Activated naive CD8-positive, alpha-beta T cell treated with anti-CD3 and anti-CD28 coated beads for 36 hours (primary cell): ENCODE measurements around the gene ZNF628. TPM values are rescaled to one million over a fixed set of nuclear protein-coding genes. Genes with fewer than 3 reads are reported as not detected.

ENCODE experiments used
- DNase-seq: peaks from one replicate; pipeline ENCODE4 v3.0.0; 2021
- H3K27ac Mint-ChIP-seq: one replicate; pipeline ENCODE4 v1.8.0; 2022; ENCODE audit warnings: mild to moderate bottlenecking, moderate library complexity, mixed read lengths
- H3K27me3 Mint-ChIP-seq: one replicate; pipeline ENCODE4 v1.8.0; 2022; ENCODE audit warnings: mild to moderate bottlenecking, mixed read lengths
- H3K36me3 Mint-ChIP-seq: one replicate; pipeline ENCODE4 v1.8.0; 2021; ENCODE audit warnings: mild to moderate bottlenecking, mixed read lengths
- H3K4me1 Mint-ChIP-seq: one replicate; pipeline ENCODE4 v1.8.0; 2021; ENCODE audit warnings: mixed read lengths
- H3K4me3 Mint-ChIP-seq: one replicate; pipeline ENCODE4 v1.8.0; 2022; ENCODE audit warnings: mild to moderate bottlenecking, moderate library complexity, mixed read lengths
- H3K9me3 Mint-ChIP-seq: one replicate; pipeline ENCODE4 v1.8.0; 2022; ENCODE audit warnings: mixed read lengths
- total RNA-seq, 2 experiments: library from RNA; stranded (reverse); gene quantifications; one replicate each; pipeline ENCODE4 v1.2.3, GENCODE V29; 2021

The ZNF628 gene
- total RNA-seq, 2 experiments from 2014 or later = 8.8 to 10.3 TPM

DNA sequence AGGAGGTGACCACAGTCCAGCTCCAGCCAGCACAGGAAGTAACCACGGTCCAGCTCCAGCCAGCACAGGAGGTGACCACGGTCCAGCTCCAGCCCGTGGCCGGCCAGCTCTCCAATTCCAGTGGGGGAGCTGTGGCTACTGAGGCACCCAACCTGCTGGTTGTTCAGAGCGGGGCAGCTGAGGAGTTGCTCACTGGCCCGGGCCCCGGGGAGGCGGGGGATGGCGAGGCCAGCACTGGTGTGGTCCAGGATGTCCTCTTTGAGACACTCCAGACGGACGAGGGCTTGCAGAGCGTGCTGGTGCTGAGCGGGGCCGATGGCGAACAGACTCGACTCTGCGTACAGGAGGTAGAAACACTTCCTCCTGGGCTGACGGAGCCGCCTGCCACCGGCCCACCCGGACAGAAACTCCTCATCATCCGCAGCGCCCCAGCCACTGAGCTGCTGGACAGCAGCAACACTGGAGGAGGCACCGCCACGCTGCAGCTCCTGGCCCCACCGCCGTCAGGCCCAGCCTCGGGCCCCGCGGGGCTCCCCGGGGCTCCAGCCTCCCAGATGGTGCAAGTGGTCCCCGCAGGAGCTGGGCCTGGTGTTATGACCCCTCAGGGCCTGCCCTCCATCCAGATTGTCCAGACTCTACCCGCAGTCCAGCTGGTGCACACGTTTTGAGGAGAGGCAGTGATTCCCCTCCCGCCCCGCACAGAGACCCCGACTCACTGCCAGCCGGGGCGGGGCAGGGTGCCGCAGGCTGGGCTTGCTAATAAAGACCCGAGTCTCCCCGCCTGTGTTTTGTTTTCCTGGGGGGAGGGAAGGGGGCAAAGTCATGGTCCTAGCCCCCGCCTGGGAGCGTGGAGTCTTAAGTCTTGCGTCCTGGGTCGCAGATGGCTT, 7.5 kb downstream of the ZNF628 start:
- Mint-ChIP-seq H3K4me1 (peaks cover 27% of the 10 kb centered on the region), H3K27me3 (no peaks in the 10 kb centered on the region), H3K36me3 (no peaks in the 10 kb centered on the region), H3K4me3 (peak overlapping the region; percentile 61), H3K27ac (no peak overlapping the region), H3K9me3 (no peaks in the 10 kb centered on the region)
- no peak for DNase-seq

DNA sequence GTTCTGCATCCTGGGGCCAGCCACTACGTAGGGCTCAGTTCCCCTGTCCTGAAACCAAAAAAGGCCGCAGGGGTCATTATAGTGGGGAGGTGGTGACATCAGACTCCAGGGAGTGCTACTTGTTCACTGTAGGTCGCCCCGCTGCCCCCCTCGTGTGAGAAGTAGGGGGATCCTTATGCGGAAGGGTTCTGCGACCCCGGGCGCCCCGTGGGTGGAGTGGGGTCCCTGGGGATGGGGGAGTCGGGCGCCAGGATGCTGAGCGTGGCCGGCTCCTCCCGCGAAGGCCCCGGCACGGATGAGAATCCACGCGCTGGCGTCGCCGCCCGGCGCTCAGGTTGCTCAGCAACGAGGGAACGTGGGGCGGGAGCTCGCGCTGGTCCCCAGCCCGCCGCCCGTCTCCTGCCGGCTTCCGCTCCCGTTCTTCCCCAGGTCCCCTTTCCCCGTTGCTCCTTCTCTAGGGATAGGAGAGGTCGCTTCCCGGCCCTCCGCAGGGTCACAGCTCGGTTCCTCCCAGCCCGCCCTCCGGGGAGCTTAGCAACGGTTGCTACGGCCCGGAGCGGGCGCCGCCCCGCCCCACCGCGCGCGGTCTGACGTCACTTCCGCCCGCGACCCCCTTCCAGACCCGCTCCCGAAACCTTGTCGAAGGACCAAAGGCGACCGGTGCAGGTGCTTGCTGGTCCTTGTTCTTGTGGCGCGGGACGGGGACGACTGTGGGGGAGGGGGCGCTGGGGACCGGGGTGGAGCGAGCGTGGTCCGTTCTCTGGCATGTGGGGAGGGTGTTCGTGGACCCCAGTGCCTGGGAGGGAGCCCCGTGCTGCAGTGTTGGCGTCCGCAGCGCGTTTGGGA, 8.4 kb downstream of the ZNF628 start, which contains the start of gene NAT14:
TSS of gene NAT14 (plus strand) at position 596 of the 846 bp plus-strand sequence. CDS start 521 bp downstream, outside the sequence.
- Mint-ChIP-seq H3K4me3 (peak within 1 kb of the TSS; percentile 84), H3K27ac (peak within 1 kb of the TSS; percentile 82), H3K4me1 (peaks cover 21% of the 10 kb centered on the region), H3K9me3 (no peaks in the 10 kb centered on the region), H3K36me3 (no peaks in the 10 kb centered on the region), H3K27me3 (no peaks in the 10 kb centered on the region)
- DNase-seq = peak; percentile 80

DNA sequence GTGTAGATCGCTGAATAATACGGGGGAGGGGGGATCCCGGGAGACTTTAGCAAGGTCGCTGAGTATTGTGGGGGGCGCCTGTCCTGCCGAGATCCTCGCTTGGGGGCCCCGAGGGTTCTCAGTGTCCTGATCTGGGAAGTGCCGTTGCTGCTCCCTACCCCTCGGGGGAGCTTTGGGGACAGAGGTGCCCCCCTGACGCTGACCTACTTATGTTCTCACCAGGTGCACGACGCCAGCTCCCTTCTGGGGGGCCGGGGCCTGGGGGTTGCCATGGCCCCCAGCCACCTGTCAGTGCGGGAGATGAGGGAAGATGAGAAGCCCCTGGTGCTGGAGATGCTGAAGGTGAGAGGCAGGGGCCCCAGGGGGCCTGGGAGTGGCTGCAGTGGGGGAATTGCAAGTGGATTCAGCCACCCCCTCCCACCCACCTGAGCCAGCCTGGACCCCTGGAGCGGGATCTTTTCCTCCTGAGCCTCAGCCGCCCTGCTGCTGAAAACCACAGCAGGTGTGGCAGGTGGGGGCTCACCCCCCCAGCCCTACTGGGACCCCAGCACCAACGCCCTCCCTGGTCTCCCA, 9.1 kb downstream of the ZNF628 start:
- peaks cover 18% of the 10 kb centered on the region for H3K4me1 Mint-ChIP-seq
- H3K36me3 Mint-ChIP-seq = no peaks in the 10 kb centered on the region
- no peaks in the 10 kb centered on the region for H3K27me3 Mint-ChIP-seq
- H3K27ac Mint-ChIP-seq = peak overlapping the region; percentile 82
- DNase-seq = no peak
- H3K4me3 Mint-ChIP-seq = peak overlapping the region; percentile 84
- no peaks in the 10 kb centered on the region for H3K9me3 Mint-ChIP-seq

DNA sequence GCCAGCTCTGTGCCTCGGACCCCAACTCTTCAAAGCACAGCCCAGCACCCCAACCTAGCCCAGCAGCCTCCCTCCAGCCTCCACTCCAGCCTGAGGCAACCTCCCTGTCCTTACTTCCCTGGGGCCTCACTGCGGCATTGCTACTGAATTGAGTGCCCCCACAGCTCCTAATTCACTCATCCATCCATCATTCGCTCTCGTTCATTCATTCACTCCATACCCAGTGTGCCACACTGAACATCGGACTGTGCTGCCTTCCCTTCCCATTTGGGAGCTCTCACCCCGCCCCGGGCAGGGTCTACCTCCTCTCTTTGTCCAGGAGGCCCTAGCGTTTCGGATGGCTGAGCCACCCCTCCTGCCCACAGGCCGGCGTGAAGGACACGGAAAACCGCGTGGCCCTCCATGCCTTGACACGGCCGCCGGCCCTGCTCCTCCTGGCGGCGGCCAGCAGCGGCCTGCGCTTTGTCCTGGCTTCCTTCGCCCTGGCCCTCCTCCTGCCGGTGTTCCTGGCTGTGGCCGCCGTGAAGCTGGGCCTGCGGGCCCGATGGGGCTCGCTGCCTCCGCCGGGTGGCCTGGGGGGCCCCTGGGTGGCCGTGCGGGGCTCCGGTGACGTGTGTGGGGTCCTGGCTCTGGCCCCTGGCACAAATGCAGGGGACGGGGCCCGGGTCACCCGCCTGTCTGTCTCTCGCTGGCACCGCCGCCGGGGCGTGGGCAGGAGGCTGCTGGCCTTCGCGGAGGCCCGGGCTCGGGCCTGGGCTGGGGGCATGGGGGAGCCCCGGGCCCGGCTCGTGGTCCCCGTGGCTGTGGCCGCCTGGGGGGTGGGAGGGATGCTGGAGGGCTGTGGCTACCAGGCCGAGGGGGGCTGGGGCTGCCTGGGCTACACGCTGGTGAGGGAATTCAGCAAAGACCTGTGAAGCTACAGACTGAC, 9.9 kb downstream of the ZNF628 start:
- Mint-ChIP-seq H3K27me3 (no peaks in the 10 kb centered on the region), H3K36me3 (no peaks in the 10 kb centered on the region), H3K27ac (peak overlapping the region; percentile 75), H3K9me3 (no peaks in the 10 kb centered on the region), H3K4me1 (peaks cover 18% of the 10 kb centered on the region), H3K4me3 (peak overlapping the region; percentile 84)
- DNase-seq = no peak

DNA sequence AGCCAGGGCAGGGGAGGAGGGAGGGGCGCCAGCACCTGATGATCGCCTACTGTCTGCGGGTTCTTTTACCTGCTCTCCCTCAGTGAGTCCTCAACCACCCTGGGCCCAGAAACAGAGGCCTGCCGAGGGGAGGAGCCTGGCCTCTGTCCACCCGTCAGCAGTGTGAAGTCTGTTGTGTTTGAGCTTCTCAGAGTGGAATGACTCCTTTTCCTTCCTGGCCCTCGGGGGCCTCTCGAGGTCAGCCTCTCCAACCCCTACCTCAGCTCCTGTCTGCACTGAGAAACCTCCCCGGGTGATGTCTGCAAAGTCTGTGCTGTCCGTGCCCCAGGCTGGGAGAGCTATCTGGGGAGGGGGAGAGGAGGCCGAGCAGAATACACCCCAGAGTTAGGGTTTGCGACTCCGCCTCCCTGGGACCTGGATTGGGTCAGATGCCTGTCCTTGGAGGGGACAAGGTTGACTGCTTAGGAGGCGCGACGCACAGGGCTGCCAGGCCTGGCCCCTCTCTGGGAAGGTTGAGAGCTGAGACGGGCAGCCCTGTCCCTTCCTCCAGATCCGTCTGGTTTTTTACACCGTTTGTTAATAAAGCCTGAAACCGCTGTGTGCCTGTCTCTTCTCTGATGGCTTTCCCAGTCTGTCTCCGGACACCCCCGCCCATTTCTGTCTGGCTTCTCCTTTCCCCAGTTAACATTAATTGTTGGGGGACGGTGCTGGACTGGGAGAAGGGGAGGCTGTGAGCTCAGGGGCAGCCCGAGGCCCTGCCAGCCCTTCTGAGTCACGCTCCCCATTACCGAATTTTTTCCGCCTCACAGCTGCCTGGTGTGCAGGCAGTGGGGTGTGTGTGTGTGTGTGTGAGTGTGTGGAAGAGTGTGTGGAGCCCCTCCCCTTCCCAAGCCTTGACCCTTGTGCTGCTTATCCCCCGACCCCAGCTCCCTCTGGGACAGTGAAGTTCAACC, 10.8 kb downstream of the ZNF628 start:
- DNase-seq = peak; percentile 75
- no peaks in the 10 kb centered on the region for H3K9me3 Mint-ChIP-seq
- H3K4me1 Mint-ChIP-seq = peaks cover 18% of the 10 kb centered on the region
- peak overlapping the region; percentile 49 for H3K4me3 Mint-ChIP-seq
- peak overlapping the region; percentile 64 for H3K27ac Mint-ChIP-seq
- no peaks in the 10 kb centered on the region for H3K36me3 Mint-ChIP-seq
- H3K27me3 Mint-ChIP-seq = peaks cover 6% of the 10 kb centered on the region

DNA sequence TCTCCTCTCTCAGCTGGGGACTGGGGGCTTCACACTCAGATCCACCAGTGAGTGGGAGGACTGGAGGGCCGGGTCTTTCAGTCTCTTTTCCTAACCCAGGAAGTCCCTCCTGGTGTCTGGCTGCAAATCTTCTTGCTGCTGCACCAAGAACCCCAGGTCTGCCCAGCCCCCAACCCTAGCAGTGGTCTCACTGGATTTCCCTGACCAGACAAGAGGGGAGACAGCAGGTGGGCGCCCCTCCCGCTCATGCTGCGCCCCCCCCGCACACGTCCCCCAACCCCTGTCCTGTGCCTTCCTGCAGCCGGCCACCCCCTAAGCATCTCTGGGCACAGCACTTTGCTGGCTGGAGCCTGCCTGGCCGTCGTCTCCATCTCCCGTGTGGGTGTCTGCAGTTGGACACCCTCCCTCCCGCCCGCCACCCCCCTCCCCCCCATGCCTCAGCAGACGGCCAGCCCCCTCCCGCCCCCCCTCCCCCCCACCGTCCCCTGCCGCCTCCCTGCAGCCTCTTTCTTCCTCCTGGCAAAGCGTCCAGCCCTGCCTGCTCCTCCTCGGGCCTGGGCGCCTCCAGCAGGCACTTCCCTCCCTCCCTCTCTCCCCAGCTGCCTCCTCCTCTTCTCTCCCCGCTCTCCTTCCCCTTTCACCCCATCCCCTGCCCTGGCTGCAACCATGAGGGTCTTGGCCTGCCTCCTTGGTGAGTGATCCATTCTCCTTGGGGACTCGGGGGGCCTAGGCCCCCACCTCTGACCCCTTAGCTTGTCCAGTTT, 11.7 kb downstream of the ZNF628 start, which contains the start of gene SSC5D:
TSS of gene SSC5D (plus strand) at position 513 of the 764 bp plus-strand sequence. CDS start at position 667, 154 bp downstream.
- peaks cover 18% of the 10 kb centered on the region for H3K4me1 Mint-ChIP-seq
- H3K36me3 Mint-ChIP-seq = no peaks in the 10 kb centered on the region
- DNase-seq = no peak
- H3K4me3 Mint-ChIP-seq = peak within 1 kb of the TSS; percentile 49
- H3K9me3 Mint-ChIP-seq = no peaks in the 10 kb centered on the region
- peak within 1 kb of the TSS; percentile 64 for H3K27ac Mint-ChIP-seq
- H3K27me3 Mint-ChIP-seq = peaks cover 10% of the 10 kb centered on the region

DNA sequence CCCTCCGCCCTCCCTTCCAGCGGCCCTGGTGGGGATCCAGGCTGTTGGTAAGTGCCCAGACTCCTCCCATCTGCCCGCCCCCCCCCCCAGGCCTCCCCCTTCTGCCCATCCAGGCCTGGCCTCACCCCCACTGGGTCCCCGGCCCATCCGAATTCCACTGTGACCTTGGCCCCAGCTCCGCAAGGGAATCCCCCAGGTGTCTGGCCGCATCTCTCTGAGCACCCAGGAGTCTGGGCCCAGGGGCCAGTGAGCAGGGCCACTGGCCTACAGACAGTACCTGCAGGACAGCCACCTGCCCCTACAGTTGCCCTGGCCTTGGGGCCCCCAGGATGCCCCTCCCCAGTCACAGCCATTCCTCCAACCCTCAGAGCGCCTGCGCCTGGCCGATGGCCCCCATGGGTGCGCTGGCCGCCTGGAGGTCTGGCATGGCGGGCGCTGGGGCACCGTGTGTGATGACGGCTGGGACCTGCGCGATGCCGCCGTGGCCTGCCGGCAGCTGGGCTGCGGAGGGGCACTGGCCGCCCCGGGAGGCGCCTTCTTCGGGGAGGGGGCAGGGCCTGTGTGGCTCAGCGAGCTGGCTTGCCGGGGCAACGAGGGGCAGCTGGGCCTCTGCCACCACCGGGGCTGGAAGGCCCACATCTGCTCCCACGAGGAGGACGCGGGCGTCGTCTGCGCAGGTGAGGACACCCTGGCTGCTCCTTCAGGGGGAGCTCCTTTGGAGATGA, 12.7 kb downstream of the ZNF628 start:
- peaks cover 12% of the 10 kb centered on the region for H3K27me3 Mint-ChIP-seq
- no peaks in the 10 kb centered on the region for H3K9me3 Mint-ChIP-seq
- no peak for DNase-seq
- H3K4me1 Mint-ChIP-seq = peaks cover 18% of the 10 kb centered on the region
- H3K4me3 Mint-ChIP-seq = no peak overlapping the region
- H3K27ac Mint-ChIP-seq = no peak overlapping the region
- no peaks in the 10 kb centered on the region for H3K36me3 Mint-ChIP-seq

DNA sequence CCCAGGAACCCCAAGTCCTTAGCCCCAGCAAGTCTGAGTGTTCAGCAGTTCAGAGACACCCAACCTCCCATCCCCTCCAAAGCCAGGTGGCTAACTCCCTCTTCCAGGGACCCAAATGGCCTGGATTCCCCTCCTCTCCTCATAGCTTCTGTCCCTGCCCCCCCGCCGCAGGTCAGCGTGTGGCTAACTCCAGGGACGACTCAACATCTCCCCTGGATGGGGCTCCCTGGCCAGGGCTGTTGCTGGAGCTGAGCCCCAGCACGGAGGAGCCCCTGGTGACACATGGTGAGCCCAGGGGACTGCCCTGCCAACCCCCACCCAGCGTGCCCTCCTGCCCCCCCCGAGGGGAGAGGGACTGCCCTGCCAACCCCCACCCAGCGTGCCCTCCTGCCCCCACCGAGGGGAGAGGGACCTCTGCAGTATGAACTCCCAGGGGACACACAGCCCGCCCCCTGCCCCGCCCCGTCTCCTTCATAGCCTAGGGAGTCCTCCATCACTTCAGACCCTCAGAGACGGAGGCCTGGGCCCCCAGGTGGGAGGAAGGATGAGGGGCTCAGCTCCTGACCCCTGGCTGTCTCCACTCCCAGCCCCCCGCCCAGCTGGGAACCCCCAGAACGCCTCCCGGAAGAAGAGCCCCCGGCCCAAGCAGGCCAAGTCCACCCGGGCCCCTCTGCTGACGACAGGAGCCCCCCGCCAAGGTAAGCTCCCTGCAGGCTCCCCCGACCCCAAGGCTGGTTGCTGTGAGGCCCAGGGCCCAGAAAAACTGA, 13.5 kb downstream of the ZNF628 start:
- H3K36me3 Mint-ChIP-seq = no peaks in the 10 kb centered on the region
- no peak for DNase-seq
- H3K4me1 Mint-ChIP-seq = peaks cover 23% of the 10 kb centered on the region
- H3K27me3 Mint-ChIP-seq = peaks cover 12% of the 10 kb centered on the region
- H3K9me3 Mint-ChIP-seq = no peaks in the 10 kb centered on the region
- H3K27ac Mint-ChIP-seq = no peak overlapping the region
- no peak overlapping the region for H3K4me3 Mint-ChIP-seq

DNA sequence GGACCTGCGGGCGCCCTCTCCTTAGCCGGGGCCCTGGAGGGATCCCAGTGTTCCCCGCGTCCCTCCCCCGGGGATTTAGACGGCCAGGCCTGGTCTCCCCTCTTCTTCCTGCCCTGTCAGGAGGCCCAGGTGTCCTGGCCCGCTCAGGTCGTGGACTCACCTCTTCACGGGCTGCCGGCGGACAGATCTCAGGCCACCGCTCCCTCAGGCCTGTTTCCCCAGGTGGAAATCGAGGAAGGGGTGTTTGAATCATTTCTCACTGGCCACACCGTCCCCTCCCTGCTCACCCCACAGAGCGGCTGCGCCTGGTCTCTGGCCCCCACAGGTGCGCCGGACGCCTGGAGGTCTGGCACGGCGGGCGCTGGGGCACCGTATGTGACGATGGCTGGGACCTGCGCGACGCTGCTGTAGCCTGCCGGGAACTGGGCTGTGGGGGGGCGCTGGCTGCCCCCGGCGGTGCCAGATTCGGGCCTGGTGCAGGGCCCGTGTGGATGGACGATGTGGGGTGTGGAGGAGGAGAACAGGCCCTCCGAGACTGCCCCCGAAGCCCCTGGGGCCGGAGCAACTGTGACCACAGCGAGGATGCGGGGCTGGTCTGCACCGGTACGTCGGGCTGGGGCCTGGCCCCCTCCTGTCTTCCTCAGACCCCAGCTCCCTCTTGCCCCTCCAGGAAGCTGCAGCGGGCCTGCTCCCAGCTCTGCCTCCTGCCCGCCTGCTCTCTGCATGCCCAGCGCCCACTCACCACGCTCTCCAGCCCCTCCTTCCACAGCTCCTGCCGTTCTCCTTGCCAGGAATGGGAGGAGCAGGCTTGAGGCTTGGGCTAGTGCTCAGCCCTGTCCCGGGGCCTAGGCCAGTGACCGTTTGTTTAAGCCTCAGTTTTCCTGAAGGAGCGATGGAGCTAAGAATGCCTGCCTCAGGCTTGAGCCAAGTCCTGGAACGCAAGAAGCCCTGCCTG, 14.3 kb downstream of the ZNF628 start:
- no peak for DNase-seq
- peaks cover 19% of the 10 kb centered on the region for H3K4me1 Mint-ChIP-seq
- no peak overlapping the region for H3K27ac Mint-ChIP-seq
- H3K27me3 Mint-ChIP-seq = peaks cover 12% of the 10 kb centered on the region
- H3K9me3 Mint-ChIP-seq = no peaks in the 10 kb centered on the region
- no peaks in the 10 kb centered on the region for H3K36me3 Mint-ChIP-seq
- H3K4me3 Mint-ChIP-seq = no peak overlapping the region

DNA sequence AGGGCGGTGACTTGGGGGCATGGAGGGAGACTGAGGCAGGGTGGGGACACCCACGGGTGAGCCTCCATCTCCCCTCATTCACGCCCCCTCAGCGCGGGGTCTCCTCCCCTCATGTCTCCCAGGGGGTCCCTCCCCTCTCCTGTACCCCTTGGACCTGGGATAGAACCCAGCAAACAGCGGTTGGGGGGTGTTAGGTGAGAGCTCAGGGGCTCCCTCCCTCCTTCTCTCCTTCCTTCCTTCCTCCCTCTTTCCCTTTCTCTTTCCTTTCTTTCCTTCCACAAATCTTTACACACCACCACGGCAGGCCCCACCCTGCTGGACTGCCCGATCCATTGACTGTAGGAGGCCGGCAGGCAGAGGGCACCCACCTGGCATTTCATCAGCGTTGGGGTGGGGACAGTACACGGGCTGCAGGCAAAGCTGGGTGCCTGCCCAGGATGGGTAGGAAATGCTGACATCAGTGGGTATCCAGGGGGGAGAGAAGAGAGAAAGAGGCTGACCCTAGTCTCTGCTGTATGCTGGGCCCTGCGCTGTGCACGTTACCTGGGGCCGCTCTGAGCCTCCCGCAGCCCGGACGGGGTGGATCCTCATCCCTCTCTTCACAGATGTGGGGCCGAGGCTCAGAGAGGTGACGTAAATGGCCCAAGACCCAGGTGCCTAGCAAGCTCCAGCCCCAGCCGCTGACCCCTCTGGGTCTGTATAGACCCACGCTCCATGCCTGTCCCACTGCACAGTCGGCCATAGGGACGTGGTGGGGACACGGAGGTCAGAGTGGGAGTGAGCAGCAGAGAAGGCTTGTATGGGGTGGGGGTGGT, 15.3 kb downstream of the ZNF628 start:
- H3K4me3 Mint-ChIP-seq = no peak overlapping the region
- no peak overlapping the region for H3K27ac Mint-ChIP-seq
- no peaks in the 10 kb centered on the region for H3K9me3 Mint-ChIP-seq
- H3K36me3 Mint-ChIP-seq = no peaks in the 10 kb centered on the region
- H3K4me1 Mint-ChIP-seq = peaks cover 16% of the 10 kb centered on the region
- peaks cover 12% of the 10 kb centered on the region for H3K27me3 Mint-ChIP-seq
- DNase-seq = no peak
